IPS-18a (cell line): ENCODE data around the gene OTOF.

Source experiments
- H3K27ac ChIP-seq: one replicate; pipeline ENCODE4 v1.5.1; 2013; ENCODE audit warnings: low read length
- H3K27me3 ChIP-seq: one replicate; pipeline ENCODE4 v1.6.1; 2013; ENCODE audit warnings: mild to moderate bottlenecking, low read length; ENCODE audit not compliant: control insufficient read depth, insufficient read depth
- H3K36me3 ChIP-seq: one replicate; pipeline ENCODE4 v1.6.1; 2013; ENCODE audit warnings: low read depth, low read length; ENCODE audit not compliant: control insufficient read depth
- H3K4me1 ChIP-seq: one replicate; pipeline ENCODE4 v1.6.1; 2013; ENCODE audit warnings: low read depth, low read length; ENCODE audit not compliant: control insufficient read depth
- H3K4me3 ChIP-seq: one replicate; pipeline ENCODE4 v1.5.1; 2013; ENCODE audit warnings: low read length
- H3K9ac ChIP-seq: one replicate; pipeline ENCODE4 v1.6.1; 2013; ENCODE audit warnings: mild to moderate bottlenecking, low read length, moderate library complexity
- H3K9me3 ChIP-seq: one replicate; pipeline ENCODE4 v1.6.1; 2013; ENCODE audit warnings: low read depth, low read length; ENCODE audit not compliant: control insufficient read depth

OTOF gene

DNA sequence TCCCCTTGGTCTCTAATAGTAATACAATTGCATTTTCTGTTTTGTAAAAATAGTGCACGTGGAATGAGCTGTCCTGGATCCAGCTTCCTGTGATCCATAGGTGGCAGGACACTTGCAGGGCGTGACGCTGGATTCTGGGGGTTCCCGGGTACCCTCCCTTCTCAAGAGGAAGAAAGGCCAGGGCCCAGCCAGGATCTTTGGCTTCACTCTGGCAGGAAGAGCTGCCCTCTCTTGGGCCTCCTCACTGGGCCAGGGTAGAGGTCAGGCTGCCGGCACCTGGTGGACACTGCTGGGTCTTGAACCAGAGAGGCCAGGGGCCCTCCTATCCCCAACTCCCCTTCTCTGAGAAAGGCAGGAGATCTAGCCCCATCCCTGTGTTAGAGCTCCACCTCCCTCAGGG, 37.8 kb upstream of the OTOF start:
- no peak overlapping the region for H3K9ac ChIP-seq
- no peak overlapping the region for H3K27ac ChIP-seq
- H3K27me3 ChIP-seq, result no peaks in the 10 kb centered on the region
- H3K36me3 ChIP-seq, result no peaks in the 10 kb centered on the region
- no peaks in the 10 kb centered on the region for H3K9me3 ChIP-seq
- H3K4me1 ChIP-seq, result no peaks in the 10 kb centered on the region
- no peak overlapping the region for H3K4me3 ChIP-seq

GRCh38 chr2:26514045-26514444, 36.1 kb upstream of the OTOF start:
- H3K27me3 ChIP-seq, result no peaks in the 10 kb centered on the region

DNA sequence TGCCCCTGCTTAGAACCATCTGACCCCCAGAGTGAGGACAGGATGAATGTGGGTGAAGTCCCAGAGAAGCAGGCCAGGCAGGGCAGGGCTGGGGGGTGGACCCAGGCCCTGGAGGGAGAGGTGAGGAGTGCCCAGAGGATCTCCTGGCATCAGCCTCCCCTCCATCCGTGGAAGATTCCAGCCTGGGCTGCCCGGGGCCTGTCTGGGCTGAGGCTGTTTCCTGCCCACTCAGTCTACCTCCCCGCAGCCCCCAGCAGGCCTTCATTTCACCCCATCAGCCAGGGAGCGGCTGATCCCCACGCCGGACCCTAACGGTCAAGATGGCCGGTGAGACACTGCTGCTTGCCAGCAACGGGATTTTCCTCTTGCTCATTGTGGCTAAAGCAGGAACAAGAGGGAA, 35.3 kb upstream of the OTOF start:
- H3K9me3 ChIP-seq, result no peaks in the 10 kb centered on the region
- H3K36me3 ChIP-seq, result no peaks in the 10 kb centered on the region
- H3K27me3 ChIP-seq, result no peaks in the 10 kb centered on the region

More at GRCh38 chr2:26514045-26514444, 36.1 kb upstream of the OTOF start:
- H3K9ac ChIP-seq, result no peak overlapping the region
- no peak overlapping the region for H3K27ac ChIP-seq
- no peaks in the 10 kb centered on the region for H3K36me3 ChIP-seq
- no peak overlapping the region for H3K4me3 ChIP-seq
- no peaks in the 10 kb centered on the region for H3K9me3 ChIP-seq
- no peaks in the 10 kb centered on the region for H3K4me1 ChIP-seq

GRCh38 chr2:26511466-26511865, 33.5 kb upstream of the OTOF start:
- H3K9ac ChIP-seq, result no peak overlapping the region
- no peaks in the 10 kb centered on the region for H3K4me1 ChIP-seq
- H3K4me3 ChIP-seq, result no peak overlapping the region
- no peak overlapping the region for H3K27ac ChIP-seq
- H3K27me3 ChIP-seq, result no peaks in the 10 kb centered on the region
- no peaks in the 10 kb centered on the region for H3K9me3 ChIP-seq
- H3K36me3 ChIP-seq, result no peaks in the 10 kb centered on the region

More for the DNA sequence above, 35.3 kb upstream of the OTOF start:
- H3K4me3 ChIP-seq, result no peak overlapping the region
- no peak overlapping the region for H3K27ac ChIP-seq
- H3K9ac ChIP-seq, result no peak overlapping the region
- no peaks in the 10 kb centered on the region for H3K4me1 ChIP-seq

DNA sequence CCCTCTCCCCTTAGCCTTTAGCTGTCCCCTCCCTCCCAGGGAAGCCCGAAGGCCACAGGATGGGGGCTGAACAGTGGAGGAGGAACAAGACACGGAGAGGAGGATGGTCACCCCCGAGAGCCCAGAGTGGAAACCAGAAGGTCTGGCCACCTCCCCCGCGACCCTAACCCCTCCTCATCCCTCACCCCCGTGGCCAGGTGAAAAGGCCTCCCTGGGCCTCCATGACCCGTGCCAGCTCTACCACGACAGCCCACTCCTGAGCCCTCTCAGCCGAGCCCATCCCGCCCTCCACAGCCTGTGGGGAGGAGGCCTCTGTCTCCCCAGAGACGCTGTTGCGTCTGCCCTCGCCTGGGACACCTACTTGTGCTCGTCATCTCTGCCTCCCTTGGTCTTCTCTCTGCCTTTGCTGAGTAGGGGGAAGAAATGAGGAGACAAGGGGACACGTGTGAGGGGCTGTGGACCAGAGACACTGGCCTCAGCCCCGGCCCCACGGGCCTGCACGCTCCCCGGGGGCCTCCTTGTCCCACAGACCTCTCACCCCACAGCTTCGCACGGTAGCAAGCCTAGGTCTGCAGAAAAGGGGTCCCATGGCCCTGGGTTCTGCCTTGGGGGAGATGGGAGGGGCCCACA, 32.5 kb upstream of the OTOF start:
- no peaks in the 10 kb centered on the region for H3K36me3 ChIP-seq
- no peaks in the 10 kb centered on the region for H3K9me3 ChIP-seq
- H3K27ac ChIP-seq, result no peak overlapping the region
- no peaks in the 10 kb centered on the region for H3K4me1 ChIP-seq
- H3K27me3 ChIP-seq, result no peaks in the 10 kb centered on the region
- H3K9ac ChIP-seq, result no peak overlapping the region
- no peak overlapping the region for H3K4me3 ChIP-seq

DNA sequence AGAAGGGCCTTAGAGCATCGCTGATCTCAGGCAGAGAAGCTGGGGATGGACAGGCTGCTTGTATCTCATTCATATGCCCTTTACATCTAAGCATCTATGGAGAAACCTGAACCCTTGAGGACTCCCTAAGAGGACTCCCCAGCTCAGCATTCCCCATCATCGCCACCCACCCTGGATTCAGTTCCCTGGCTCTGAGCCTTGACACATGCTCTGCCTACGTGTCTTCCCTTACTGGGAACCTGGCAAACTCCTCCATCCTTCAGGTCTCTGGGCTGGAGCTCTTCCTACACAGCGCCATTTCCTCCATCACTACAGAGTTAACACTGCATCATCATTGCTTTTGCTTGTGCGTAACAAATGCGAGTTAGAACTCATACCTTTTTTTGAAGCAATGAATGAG, 31.2 kb upstream of the OTOF start:
- Histone ChIP-seq H3K9me3 (no peaks in the 10 kb centered on the region), H3K9ac (no peak overlapping the region), H3K27me3 (peaks cover 7% of the 10 kb centered on the region), H3K4me1 (no peaks in the 10 kb centered on the region), H3K36me3 (no peaks in the 10 kb centered on the region), H3K27ac (no peak overlapping the region), H3K4me3 (no peak overlapping the region)

DNA sequence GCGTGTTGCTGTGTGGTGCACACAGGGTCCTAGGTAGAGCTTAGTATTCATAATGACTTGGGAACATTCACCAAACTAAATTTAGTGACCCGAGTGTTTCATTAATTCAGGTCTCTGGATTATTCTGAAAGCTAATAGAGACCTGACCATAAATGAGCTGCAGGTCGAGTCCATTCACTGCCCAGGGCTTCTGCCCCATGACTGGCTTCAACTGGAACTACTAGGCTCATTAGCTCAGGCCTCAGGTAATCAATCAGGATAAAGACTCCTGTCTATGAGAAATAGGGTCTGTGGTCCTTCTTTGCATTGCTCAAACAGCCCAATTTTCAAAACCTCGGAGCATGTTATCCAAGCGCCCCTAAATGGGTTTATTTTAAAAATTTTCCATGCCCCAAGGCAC, 30.0 kb upstream of the OTOF start:
- H3K36me3 ChIP-seq, result no peaks in the 10 kb centered on the region
- H3K4me1 ChIP-seq, result no peaks in the 10 kb centered on the region
- peaks cover 12% of the 10 kb centered on the region for H3K27me3 ChIP-seq
- H3K27ac ChIP-seq, result no peak overlapping the region
- no peak overlapping the region for H3K4me3 ChIP-seq
- H3K9me3 ChIP-seq, result no peaks in the 10 kb centered on the region
- no peak overlapping the region for H3K9ac ChIP-seq

DNA sequence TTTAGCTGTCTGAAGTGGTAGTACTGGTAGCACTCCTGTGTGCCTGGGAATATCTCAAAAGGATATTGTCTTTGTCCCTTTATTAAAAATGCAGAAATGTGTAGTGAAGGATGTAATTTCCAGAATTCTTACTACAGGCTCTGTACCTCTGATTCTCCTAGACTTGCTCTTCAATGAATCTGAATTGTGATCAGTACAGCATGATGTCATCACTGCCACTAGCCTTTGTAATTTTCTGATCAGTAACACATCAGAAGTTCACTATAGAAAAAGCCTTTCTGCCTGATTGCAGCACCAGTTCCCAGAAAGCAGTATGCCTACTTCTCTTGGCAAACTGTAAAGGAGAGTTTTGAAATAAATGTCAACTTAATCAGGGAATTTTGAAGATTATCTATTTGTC, 29.2 kb upstream of the OTOF start:
- no peaks in the 10 kb centered on the region for H3K4me1 ChIP-seq
- no peak overlapping the region for H3K4me3 ChIP-seq
- H3K27ac ChIP-seq, result no peak overlapping the region
- H3K9me3 ChIP-seq, result no peaks in the 10 kb centered on the region
- H3K9ac ChIP-seq, result no peak overlapping the region
- H3K36me3 ChIP-seq, result no peaks in the 10 kb centered on the region
- H3K27me3 ChIP-seq, result peaks cover 12% of the 10 kb centered on the region

- Histone ChIP-seq H3K4me1 (no peaks in the 10 kb centered on the region), H3K27me3 (peaks cover 12% of the 10 kb centered on the region)
These were observed 28.4 kb upstream of the OTOF start for GRCh38 chr2:26506279-26506678.

DNA sequence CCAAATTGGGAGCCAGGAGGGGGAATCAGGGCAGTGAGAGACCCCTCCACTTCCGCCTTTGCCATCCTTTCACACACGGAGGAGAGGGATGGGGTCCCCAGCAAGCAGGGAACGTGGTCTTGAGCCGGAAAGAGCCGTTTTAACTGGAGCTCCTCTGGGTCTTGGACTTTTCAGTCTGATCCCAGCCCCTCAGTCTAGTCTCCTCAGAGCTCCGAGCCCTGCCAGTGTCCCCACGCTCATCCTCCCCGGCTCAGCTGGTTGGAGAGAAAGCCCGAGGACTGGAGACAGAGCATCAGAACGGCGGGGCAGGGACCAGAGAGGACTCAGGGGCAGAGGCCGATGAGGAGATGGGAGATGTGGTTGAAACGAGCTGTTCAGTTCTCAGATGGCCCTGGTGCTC, 26.1 kb upstream of the OTOF start:
- peak overlapping the region; percentile 62 for H3K4me3 ChIP-seq
- H3K9ac ChIP-seq, result peak overlapping the region; percentile 36
- H3K36me3 ChIP-seq, result no peaks in the 10 kb centered on the region
- no peak overlapping the region for H3K27ac ChIP-seq
- peaks cover 12% of the 10 kb centered on the region for H3K27me3 ChIP-seq
- H3K4me1 ChIP-seq, result no peaks in the 10 kb centered on the region
- no peaks in the 10 kb centered on the region for H3K9me3 ChIP-seq

More at GRCh38 chr2:26506279-26506678, 28.4 kb upstream of the OTOF start:
- Histone ChIP-seq H3K9ac (no peak overlapping the region), H3K4me3 (no peak overlapping the region), H3K36me3 (no peaks in the 10 kb centered on the region), H3K27ac (no peak overlapping the region), H3K9me3 (no peaks in the 10 kb centered on the region)

DNA sequence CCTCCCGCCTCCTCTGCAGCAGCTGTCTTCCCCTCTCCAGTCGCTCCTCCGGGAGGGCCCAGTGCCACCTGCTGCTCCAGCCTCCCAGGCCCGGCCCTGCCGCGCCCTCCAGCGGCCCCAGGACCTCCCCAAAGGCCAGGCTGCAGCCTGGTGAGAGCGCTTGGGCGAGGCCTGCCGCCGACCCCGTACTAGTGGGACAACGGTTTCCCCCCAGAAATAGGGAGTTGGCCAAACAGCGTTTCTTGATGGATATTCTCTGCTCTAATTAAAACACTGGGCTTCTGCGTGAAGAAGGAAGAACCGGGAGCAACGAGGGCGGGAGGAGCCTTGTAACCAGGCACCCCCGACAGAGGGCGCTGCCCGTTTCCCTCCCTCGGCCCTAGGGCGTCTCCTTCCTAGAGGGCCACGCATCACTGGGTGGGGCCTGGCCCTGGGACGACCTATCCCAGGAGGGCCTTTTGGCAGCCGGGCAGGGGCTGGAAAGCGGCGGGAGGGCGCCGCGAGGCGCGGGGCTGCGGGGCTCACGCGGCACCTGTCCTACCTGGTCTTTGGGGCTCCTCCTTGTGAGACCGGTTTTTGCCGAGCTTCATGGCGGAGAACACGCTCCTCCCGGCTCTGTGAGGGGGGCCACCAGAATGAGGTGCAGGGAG, 25.4 kb upstream of the OTOF start:
- Histone ChIP-seq H3K4me3 (peak overlapping the region; percentile 62), H3K9me3 (no peaks in the 10 kb centered on the region), H3K36me3 (no peaks in the 10 kb centered on the region), H3K4me1 (no peaks in the 10 kb centered on the region), H3K27ac (no peak overlapping the region), H3K9ac (peak overlapping the region; percentile 36), H3K27me3 (peaks cover 12% of the 10 kb centered on the region)

GRCh38 chr2:26500406-26500805, 22.5 kb upstream of the OTOF start:
- Histone ChIP-seq H3K27ac (no peak overlapping the region), H3K27me3 (peaks cover 12% of the 10 kb centered on the region), H3K9me3 (no peaks in the 10 kb centered on the region), H3K4me3 (no peak overlapping the region), H3K9ac (no peak overlapping the region), H3K4me1 (peaks cover 8% of the 10 kb centered on the region), H3K36me3 (no peaks in the 10 kb centered on the region)
